Mesenchymal stem cell (in vitro differentiated cells and primary cell): ENCODE measurements around the gene ZBTB2.
A peak's percentile ranks its signal among the peaks of the same experiment; 100 is the strongest.

ENCODE experiments used
- DNase-seq: peaks from one replicate; pipeline ENCODE4 v3.0.0-alpha.2; 2013
- H2AFZ ChIP-seq: one replicate; pipeline ENCODE4 v1.6.1; 2013; ENCODE audit warnings: low read depth, mild to moderate bottlenecking, control low read depth, inconsistent platforms, low read length, moderate library complexity
- H2AK5ac ChIP-seq: 2 replicates; pipeline ENCODE4 v1.6.1; 2013; ENCODE audit warnings: low read length, moderate library complexity, mild to moderate bottlenecking, inconsistent platforms; ENCODE audit not compliant: severe bottlenecking
- H2BK120ac ChIP-seq: one replicate; pipeline ENCODE4 v1.6.1; 2013; ENCODE audit warnings: low read depth, mild to moderate bottlenecking, inconsistent platforms, low read length, moderate library complexity
- H2BK12ac ChIP-seq, 2 experiments: one replicate each; pipeline ENCODE4 v1.6.1; 2013; ENCODE audit warnings: inconsistent platforms in 2 of 2, low read length in 2 of 2, mild to moderate bottlenecking in 2 of 2, moderate library complexity in 2 of 2, control low read depth in 1 of 2
- H2BK15ac ChIP-seq: one replicate; pipeline ENCODE4 v1.6.1; 2013; ENCODE audit warnings: mild to moderate bottlenecking, low read depth, inconsistent platforms; ENCODE audit not compliant: poor library complexity, severe bottlenecking
- H2BK5ac ChIP-seq: 2 replicates; pipeline ENCODE4 v1.6.1; 2013; ENCODE audit warnings: low read depth, mild to moderate bottlenecking, low read length, control low read depth, inconsistent platforms; ENCODE audit not compliant: poor library complexity, severe bottlenecking
- H3K14ac ChIP-seq, 2 experiments: one replicate each; pipeline ENCODE4 v1.6.1; 2013; ENCODE audit warnings: inconsistent platforms in 2 of 2, low read length in 2 of 2, control low read depth in 1 of 2, mild to moderate bottlenecking in 1 of 2, moderate library complexity in 1 of 2
- H3K18ac ChIP-seq, 2 experiments: one replicate each; pipeline ENCODE4 v1.6.1; 2013; ENCODE audit warnings: inconsistent platforms in 2 of 2, low read length in 2 of 2, control low read depth in 1 of 2, low read depth in 1 of 2, mild to moderate bottlenecking in 1 of 2
- H3K23ac ChIP-seq, 2 experiments: one replicate each; pipeline ENCODE4 v1.6.1; 2013; ENCODE audit warnings: inconsistent platforms in 2 of 2, low read length in 2 of 2, mild to moderate bottlenecking in 2 of 2, moderate library complexity in 2 of 2, control low read depth in 1 of 2
- H3K27ac ChIP-seq: 2 replicates; pipeline ENCODE4 v1.5.1; 2013; ENCODE audit warnings: mild to moderate bottlenecking, moderate library complexity, low read length, control low read depth, inconsistent platforms; ENCODE audit not compliant: poor library complexity, severe bottlenecking
- H3K27me3 ChIP-seq, 2 experiments: 2 replicates each; pipeline versions ENCODE4 v1.6.1 to v1.7.0; 2013; ENCODE audit warnings: low read length in 2 of 2, mild to moderate bottlenecking in 2 of 2, moderate library complexity in 2 of 2, control low read depth in 1 of 2, inconsistent platforms in 1 of 2; ENCODE audit not compliant: control insufficient read depth in 1 of 2, insufficient read depth in 1 of 2
- H3K36me3 ChIP-seq, 2 experiments: 2 replicates each; pipeline versions ENCODE4 v1.6.1 to v1.7.0; 2013; ENCODE audit warnings: low read length in 2 of 2, control low read depth in 1 of 2, inconsistent platforms in 1 of 2, low read depth in 1 of 2, mild to moderate bottlenecking in 1 of 2; ENCODE audit not compliant: insufficient read depth in 2 of 2, control insufficient read depth in 1 of 2
- H3K4ac ChIP-seq, 2 experiments: one replicate each; pipeline ENCODE4 v1.6.1; 2013; ENCODE audit warnings: inconsistent platforms in 2 of 2, low read length in 2 of 2, mild to moderate bottlenecking in 2 of 2, moderate library complexity in 2 of 2, control low read depth in 1 of 2, low read depth in 1 of 2
- H3K4me1 ChIP-seq: 2 replicates; pipeline ENCODE4 v1.6.1; 2013; ENCODE audit warnings: low read depth, low read length, control low read depth; ENCODE audit not compliant: control insufficient read depth, insufficient read depth
- H3K4me2 ChIP-seq: 2 replicates; pipeline ENCODE4 v1.6.1; 2013; ENCODE audit warnings: low read length, mild to moderate bottlenecking, inconsistent platforms; ENCODE audit not compliant: poor library complexity, severe bottlenecking
- H3K4me3 ChIP-seq, 2 experiments: 2 replicates each; pipeline versions ENCODE4 v1.5.1 to v1.7.0; 2013; ENCODE audit warnings: low read length in 2 of 2, mild to moderate bottlenecking in 2 of 2, control low read depth in 1 of 2, low read depth in 1 of 2; ENCODE audit not compliant: insufficient read depth in 1 of 2
- H3K79me1 ChIP-seq: replicated peaks from 2 replicates; pipeline ENCODE4 v1.6.1; 2013; ENCODE audit warnings: mild to moderate bottlenecking, control low read depth, low read length, inconsistent platforms; ENCODE audit not compliant: poor library complexity, severe bottlenecking
- H3K9ac ChIP-seq: 2 replicates; pipeline ENCODE4 v1.7.0; 2013; ENCODE audit warnings: mild to moderate bottlenecking, low read length, moderate library complexity
- H3K9me3 ChIP-seq: 2 replicates; pipeline ENCODE4 v1.7.0; 2013; ENCODE audit warnings: mild to moderate bottlenecking, low read length; ENCODE audit not compliant: control insufficient read depth
- H4K8ac ChIP-seq: one replicate; pipeline ENCODE4 v1.6.1; 2013; ENCODE audit warnings: inconsistent platforms, mild to moderate bottlenecking, low read length, moderate library complexity
- H4K91ac ChIP-seq: one replicate; pipeline ENCODE4 v1.6.1; 2013; ENCODE audit warnings: mild to moderate bottlenecking, low read length, inconsistent platforms
- WGBS: methylation state at CpG from one replicate; pipeline ENCODE4 v1.1.7; 2013; ENCODE audit warnings: mixed read lengths; 5-methylcytosine and 5-hydroxymethylcytosine counted together

Gene ZBTB2

GRCh38 chr6:151408858-151409257 is 17.5 kb upstream of the ZBTB2 start:
- Histone ChIP-seq H3K36me3 (peaks cover 55 to 89% of the 10 kb centered on the region in 2 experiments), H4K8ac (no peak overlapping the region), H3K9me3 (no peaks in the 10 kb centered on the region), H3K4me1 (no peaks in the 10 kb centered on the region), H2BK12ac (no peak overlapping the region), H3K4ac (no peak overlapping the region), H3K79me1 (peaks cover 16% of the 10 kb centered on the region), H3K14ac (no peak overlapping the region), H3K23ac (no peak overlapping the region), H3K27me3 (no peaks in the 10 kb centered on the region), H3K4me3 (no peak overlapping the region), H3K18ac (no peak overlapping the region), H3K9ac (no peak overlapping the region), H2AK5ac (no peak overlapping the region), H2AFZ (no peak overlapping the region), H3K4me2 (no peak overlapping the region), H2BK5ac (no peak overlapping the region), H2BK120ac (no peak overlapping the region), H3K27ac (no peak overlapping the region), H4K91ac (no peak overlapping the region), H2BK15ac (no peak overlapping the region)
- no peak for DNase-seq
- 98% methylated on average over 2 of the region's 2 CpGs for WGBS

- Histone ChIP-seq H3K27ac (no peak overlapping the region), H2BK5ac (no peak overlapping the region), H3K27me3 (no peaks in the 10 kb centered on the region), H3K36me3 (peaks cover 27 to 62% of the 10 kb centered on the region in 2 experiments), H3K4me3 (no peak overlapping the region), H3K4me1 (peaks cover 3% of the 10 kb centered on the region), H3K18ac (no peak overlapping the region), H2AK5ac (no peak overlapping the region), H4K8ac (no peak overlapping the region), H3K9ac (no peak overlapping the region), H3K14ac (no peak overlapping the region), H3K4me2 (no peak overlapping the region), H4K91ac (no peak overlapping the region), H3K4ac (no peak overlapping the region), H2AFZ (no peak overlapping the region), H2BK15ac (no peak overlapping the region), H2BK120ac (no peak overlapping the region), H3K79me1 (peaks cover 2% of the 10 kb centered on the region), H2BK12ac (no peak overlapping the region), H3K9me3 (no peaks in the 10 kb centered on the region), H3K23ac (no peak overlapping the region)
- DNase-seq, result no peak
- 93% methylated on average over 1 of the region's 4 CpGs for WGBS
Measured at GRCh38 chr6:151403919-151404308, 12.6 kb upstream of the ZBTB2 start.

GRCh38 chr6:151402228-151402627 is 10.9 kb upstream of the ZBTB2 start:
- no peak overlapping the region for H2BK5ac ChIP-seq
- no peak overlapping the region for H3K9ac ChIP-seq
- H3K18ac ChIP-seq, result no peak overlapping the region
- peaks cover 14 to 58% of the 10 kb centered on the region in 2 experiments for H3K36me3 ChIP-seq
- no peak overlapping the region for H4K8ac ChIP-seq
- no peak overlapping the region for H2AK5ac ChIP-seq
- H3K14ac ChIP-seq, result no peak overlapping the region
- H3K23ac ChIP-seq, result no peak overlapping the region
- H3K4me3 ChIP-seq, result no peak overlapping the region
- H2BK120ac ChIP-seq, result no peak overlapping the region
- peak overlapping the region; percentile 22 for H3K27ac ChIP-seq
- no peaks in the 10 kb centered on the region for H3K9me3 ChIP-seq
- H2AFZ ChIP-seq, result no peak overlapping the region
- H4K91ac ChIP-seq, result no peak overlapping the region
- H3K4ac ChIP-seq, result no peak overlapping the region
- no peaks in the 10 kb centered on the region for H3K79me1 ChIP-seq
- H3K4me1 ChIP-seq, result peaks cover 3% of the 10 kb centered on the region
- H2BK15ac ChIP-seq, result no peak overlapping the region
- no peaks in the 10 kb centered on the region for H3K27me3 ChIP-seq
- no peak for DNase-seq
- no peak overlapping the region for H2BK12ac ChIP-seq
- H3K4me2 ChIP-seq, result no peak overlapping the region
- 97% methylated on average over 1 of the region's 1 CpG for WGBS

GRCh38 chr6:151400473-151400872 is 9.1 kb upstream of the ZBTB2 start:
- Histone ChIP-seq H3K14ac (no peak overlapping the region), H3K27me3 (no peaks in the 10 kb centered on the region), H3K9ac (no peak overlapping the region), H3K9me3 (no peaks in the 10 kb centered on the region), H3K36me3 (peaks cover 6 to 46% of the 10 kb centered on the region in 2 experiments), H3K4me3 (no peak overlapping the region), H2AFZ (no peak overlapping the region), H3K4ac (no peak overlapping the region), H4K8ac (no peak overlapping the region), H3K27ac (no peak overlapping the region), H2BK12ac (no peak overlapping the region), H3K4me1 (peaks cover 4% of the 10 kb centered on the region), H2BK5ac (no peak overlapping the region), H3K23ac (no peak overlapping the region), H2BK120ac (no peak overlapping the region), H2AK5ac (no peak overlapping the region), H3K4me2 (no peak overlapping the region), H2BK15ac (no peak overlapping the region), H3K79me1 (no peaks in the 10 kb centered on the region), H3K18ac (no peak overlapping the region), H4K91ac (no peak overlapping the region)
- peak; percentile 29 for DNase-seq
- whole genome bisulfite sequencing, result 89% methylated on average over 3 of the region's 6 CpGs
